Measurements from ENCODE around the gene TXNRD3.
A peak's percentile ranks its signal among the peaks of the same experiment; 100 is the strongest.
"Not testable (repeated sequence)": the region's sequence is repeated elsewhere in the genome, so short reads cannot be mapped to it uniquely, and the experiment has no call there.

The TXNRD3 gene

GRCh38 chr3:126609909-126610308 lies 45.0 kb downstream of the TXNRD3 start:
- Histone ChIP-seq H3K27ac (no peak overlapping the region), H3K4me3 (no peak overlapping the region)

DNA sequence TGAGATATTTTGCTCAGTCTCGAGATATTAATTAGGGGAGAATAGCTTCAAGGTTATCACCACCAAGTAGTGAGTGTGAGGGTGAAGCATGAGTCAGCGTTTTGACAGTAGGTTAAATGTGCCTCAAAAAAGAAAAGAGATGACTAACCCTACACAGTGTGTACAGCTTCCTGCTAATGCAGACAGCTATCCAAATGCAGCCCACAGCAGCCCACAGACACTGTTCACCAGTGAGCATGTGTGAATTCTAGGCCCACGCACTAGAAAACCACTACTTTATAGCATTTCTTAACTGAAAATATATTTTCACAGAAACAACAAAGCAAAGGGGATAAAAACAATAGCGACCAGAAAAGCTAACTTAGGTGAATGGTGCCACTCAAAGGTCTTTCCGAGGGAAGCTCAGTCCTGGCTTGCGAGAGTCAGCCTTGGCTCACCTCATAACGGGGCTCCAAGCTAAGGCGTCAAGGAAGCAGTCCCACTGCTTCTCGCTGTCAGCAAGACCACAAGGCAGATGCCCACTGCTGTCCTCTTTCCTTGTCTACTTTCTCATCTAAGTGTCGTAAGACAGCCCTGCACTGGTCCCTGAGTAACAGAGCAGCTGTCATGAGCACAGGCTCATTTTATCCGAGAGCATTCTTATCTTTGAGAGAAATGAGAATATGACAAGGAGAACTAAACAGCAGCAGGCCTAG lies 47.6 kb downstream of the TXNRD3 start:
- peak overlapping the region in 1 of 21 experiments; percentile 53 for H3K27ac ChIP-seq
- no peak overlapping the region for H3K4me3 ChIP-seq

DNA sequence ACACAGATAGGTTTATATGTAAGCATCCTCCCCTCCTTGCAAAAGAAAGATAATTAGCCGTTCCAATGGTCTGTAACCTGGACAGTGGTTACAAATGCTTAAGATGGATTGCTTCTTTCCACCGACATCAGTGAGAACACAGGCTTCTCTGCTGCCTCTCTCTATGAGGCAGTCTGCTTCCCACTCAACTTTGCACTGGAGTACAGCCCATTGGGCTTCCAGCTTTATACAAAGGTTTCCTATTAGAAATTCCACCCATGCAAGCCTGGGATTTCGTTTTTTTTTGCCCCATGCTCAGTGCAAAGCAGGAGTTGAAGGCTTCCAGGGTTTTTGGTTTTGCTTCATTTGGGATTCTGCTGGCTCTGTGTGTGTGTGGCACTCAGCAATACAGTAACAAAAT lies 48.9 kb downstream of the TXNRD3 start:
- H3K4me3 ChIP-seq, result no peak overlapping the region

GRCh38 chr3:126604691-126605090 lies 50.2 kb downstream of the TXNRD3 start:
- H3K4me3 ChIP-seq, result no peak overlapping the region
- H3K27ac ChIP-seq, result no peak overlapping the region

More for the DNA sequence above, 48.9 kb downstream of the TXNRD3 start:
- H3K27ac ChIP-seq, result no peak overlapping the region

GRCh38 chr3:126599101-126599500 lies 55.8 kb downstream of the TXNRD3 start:
- H3K27ac ChIP-seq, result no peak overlapping the region
- H3K4me3 ChIP-seq, result no peak overlapping the region

- H3K27ac ChIP-seq, H3K4me3 ChIP-seq: not testable (repeated sequence)
These were observed 59.4 kb downstream of the TXNRD3 start for GRCh38 chr3:126595479-126595878.

GRCh38 chr3:126591515-126591914 lies 63.4 kb downstream of the TXNRD3 start:
- not testable (repeated sequence) for H3K4me3 ChIP-seq, H3K27ac ChIP-seq

- no peak overlapping the region for H3K4me3 ChIP-seq
- no peak overlapping the region for H3K27ac ChIP-seq
These were observed 72.6 kb downstream of the TXNRD3 start for GRCh38 chr3:126582311-126582710.

- no peak overlapping the region for H3K4me3 ChIP-seq
- no peak overlapping the region for H3K27ac ChIP-seq
These were observed 73.4 kb downstream of the TXNRD3 start for GRCh38 chr3:126581569-126581968.

GRCh38 chr3:126580746-126581145 lies 74.2 kb downstream of the TXNRD3 start:
- Histone ChIP-seq H3K27ac (no peak overlapping the region), H3K4me3 (no peak overlapping the region)

DNA sequence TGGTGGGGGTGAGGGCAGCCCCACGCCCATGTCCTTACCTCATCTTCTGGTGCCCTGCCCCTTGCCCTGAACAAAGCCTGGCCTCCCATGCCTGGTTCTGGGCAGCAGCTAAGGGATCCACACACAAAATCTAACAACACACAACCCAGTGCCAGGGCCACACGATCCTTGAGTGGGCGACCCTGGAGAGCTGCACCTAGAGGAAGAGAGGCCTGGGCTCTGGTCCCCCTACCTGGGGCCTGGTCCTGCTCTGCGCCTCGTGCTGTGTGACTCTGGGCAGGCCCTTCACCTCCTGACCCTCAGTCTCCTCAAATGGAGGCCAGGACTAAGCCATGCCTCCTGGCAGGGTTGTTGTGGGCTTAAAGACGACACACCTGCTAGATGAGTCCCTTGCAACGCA lies 76.2 kb downstream of the TXNRD3 start:
- Histone ChIP-seq H3K27ac (no peak overlapping the region), H3K4me3 (no peak overlapping the region)

GRCh38 chr3:126577261-126577660 lies 77.7 kb downstream of the TXNRD3 start:
- Histone ChIP-seq H3K27ac (no peak overlapping the region), H3K4me3 (no peak overlapping the region)

DNA sequence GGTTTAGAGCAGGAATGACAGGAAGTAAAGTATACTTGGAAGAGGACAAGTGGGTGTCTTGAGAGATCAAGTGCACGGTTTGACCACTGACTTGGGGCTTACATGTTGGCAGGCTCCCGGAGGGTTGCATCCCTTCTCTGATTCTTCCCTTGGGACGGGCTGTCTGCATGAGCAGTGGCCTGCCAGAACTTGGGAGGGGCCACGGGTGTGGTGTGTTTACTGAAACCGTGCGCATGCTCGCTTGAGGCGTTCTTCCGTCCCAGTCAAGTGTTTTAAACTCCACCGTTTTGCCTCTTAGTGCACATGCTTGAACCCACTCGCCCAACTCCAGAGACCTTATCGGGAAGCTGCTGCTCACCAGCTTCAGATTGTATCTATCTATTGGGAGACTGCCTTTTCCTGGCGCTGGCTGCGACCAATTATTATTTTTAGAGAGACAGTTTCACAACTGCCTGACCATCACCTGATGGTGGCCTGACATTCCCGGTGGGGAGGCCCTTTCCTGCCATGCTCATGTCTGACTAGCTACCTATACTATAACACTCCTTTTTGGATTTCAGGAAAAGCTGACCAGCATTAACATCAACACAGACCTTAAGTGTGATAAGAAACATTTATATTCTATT lies 81.3 kb downstream of the TXNRD3 start:
- no peak overlapping the region for H3K27ac ChIP-seq
- H3K4me3 ChIP-seq, result no peak overlapping the region

DNA sequence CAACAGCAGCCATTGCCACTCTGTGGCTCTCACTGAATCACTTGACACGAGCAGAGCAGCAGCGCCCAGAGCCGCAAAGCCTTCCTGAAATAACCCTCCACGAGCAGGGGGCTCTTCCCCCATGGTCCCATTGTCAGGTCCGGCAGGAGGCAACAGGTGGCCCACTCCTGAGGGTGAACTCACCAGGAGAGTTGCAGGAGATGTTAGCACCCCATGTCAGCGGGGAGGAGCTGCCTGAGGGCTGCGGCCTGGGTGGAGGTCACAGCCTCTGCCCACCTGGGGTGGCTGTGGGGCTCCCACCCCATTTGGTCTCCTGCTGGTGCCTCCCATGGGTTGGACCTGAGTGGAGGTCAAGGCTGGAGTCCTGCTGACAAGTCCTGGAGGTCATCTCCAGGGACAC lies 83.8 kb downstream of the TXNRD3 start:
- Histone ChIP-seq H3K27ac (no peak overlapping the region), H3K4me3 (no peak overlapping the region)

DNA sequence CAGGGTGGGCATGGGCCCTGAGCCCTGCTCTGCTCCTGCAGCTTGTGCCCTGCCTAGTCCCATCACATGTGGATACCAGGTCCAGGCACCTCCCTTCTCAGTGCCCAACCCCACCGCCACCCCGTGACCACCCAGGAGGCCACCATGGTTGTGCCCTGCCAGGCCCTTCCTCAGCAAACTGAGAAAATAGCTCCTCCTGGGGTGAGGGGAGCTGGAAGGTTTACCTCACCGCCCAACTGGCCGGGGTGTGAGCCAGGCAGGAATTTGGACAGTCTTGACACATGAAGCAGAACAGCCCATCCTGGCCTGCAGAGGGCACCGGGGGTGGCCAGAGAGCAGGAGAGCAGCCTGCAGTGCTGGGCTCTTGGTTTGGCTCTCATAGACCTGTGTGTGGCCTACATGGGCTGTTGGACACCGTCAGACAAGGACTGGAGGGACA lies 84.8 kb downstream of the TXNRD3 start:
- H3K4me3 ChIP-seq, result no peak overlapping the region

GRCh38 chr3:126569390-126569975 lies 85.4 kb downstream of the TXNRD3 start:
- Histone ChIP-seq H3K4me3 (no peak overlapping the region), H3K27ac (no peak overlapping the region)

More for the DNA sequence above, 84.8 kb downstream of the TXNRD3 start:
- H3K27ac ChIP-seq, result no peak overlapping the region

DNA sequence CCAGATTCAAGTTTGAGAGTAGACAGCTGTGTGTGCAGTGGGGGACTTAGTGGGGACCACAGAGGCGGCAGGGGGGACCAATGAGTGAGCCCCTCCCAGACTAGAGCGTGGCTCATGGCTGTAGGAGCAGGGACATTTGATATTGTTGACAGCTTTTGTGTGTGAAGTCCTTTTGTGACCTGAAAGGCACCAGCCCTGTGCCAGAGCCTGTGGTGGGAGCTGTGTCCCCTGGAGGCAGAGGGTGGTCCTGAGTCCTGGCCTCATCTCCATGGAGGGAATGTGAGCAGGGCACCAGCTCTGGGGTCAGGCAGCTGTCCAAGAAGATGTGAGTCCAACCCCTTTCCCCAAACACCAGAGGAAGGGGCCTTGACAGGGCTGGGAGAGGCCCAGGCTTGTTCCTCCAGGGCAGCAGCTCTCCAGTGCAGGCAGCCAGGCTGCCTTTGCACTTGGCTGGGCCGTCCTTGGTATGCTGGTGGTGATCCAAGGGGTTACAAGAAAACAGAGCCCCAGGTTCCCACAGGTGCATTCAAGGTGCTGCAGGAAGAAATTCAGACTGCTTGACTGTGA lies 86.1 kb downstream of the TXNRD3 start:
- Histone ChIP-seq H3K27ac (no peak overlapping the region), H3K4me3 (no peak overlapping the region)

- Histone ChIP-seq H3K27ac (no peak overlapping the region), H3K4me3 (no peak overlapping the region)
These were observed 87.1 kb downstream of the TXNRD3 start for GRCh38 chr3:126567696-126568438.

- Histone ChIP-seq H3K27ac (no peak overlapping the region), H3K4me3 (no peak overlapping the region)
These were observed 92.1 kb downstream of the TXNRD3 start for GRCh38 chr3:126562737-126563276.
